Measurements from ENCODE around the gene WAPL. TPM values are rescaled to one million over a fixed set of nuclear protein-coding genes. Genes with fewer than 3 reads are reported as not detected.
A peak's percentile ranks its signal among the peaks of the same experiment; 100 is the strongest.

Gene WAPL
- total and polyA plus RNA-seq, 9 of the 15 experiments (the other 6 are each of a cell fraction or from before 2014, with no cell fraction given): 14.3 to 36.4 (median 25.3) TPM

- TF ChIP-seq, protein P1, sequence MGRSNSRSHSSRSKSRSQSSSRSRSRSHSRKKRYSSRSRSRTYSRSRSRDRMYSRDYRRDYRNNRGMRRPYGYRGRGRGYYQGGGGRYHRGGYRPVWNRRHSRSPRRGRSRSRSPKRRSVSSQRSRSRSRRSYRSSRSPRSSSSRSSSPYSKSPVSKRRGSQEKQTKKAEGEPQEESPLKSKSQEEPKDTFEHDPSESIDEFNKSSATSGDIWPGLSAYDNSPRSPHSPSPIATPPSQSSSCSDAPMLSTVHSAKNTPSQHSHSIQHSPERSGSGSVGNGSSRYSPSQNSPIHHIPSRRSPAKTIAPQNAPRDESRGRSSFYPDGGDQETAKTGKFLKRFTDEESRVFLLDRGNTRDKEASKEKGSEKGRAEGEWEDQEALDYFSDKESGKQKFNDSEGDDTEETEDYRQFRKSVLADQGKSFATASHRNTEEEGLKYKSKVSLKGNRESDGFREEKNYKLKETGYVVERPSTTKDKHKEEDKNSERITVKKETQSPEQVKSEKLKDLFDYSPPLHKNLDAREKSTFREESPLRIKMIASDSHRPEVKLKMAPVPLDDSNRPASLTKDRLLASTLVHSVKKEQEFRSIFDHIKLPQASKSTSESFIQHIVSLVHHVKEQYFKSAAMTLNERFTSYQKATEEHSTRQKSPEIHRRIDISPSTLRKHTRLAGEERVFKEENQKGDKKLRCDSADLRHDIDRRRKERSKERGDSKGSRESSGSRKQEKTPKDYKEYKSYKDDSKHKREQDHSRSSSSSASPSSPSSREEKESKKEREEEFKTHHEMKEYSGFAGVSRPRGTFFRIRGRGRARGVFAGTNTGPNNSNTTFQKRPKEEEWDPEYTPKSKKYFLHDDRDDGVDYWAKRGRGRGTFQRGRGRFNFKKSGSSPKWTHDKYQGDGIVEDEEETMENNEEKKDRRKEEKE (IDR thresholded peaks at IDR 0.05; ENCODE audit: borderline replicate concordance in 1 of 2, control insufficient read depth in 1 of 2, low read depth in 2 of 2, low read length in 1 of 2): no peak
- no peak for TF ChIP-seq ZNF785 (CRISPR knock-in tag; IDR thresholded peaks at IDR 0.05)
- TF ChIP-seq POLR2AphosphoS5 (IDR thresholded peaks at IDR 0.05; ENCODE audit: control insufficient read depth, insufficient read depth, low read depth, low read length): peak; percentile 40; the same call in 1 of the 2 replicates
- no peak for TF ChIP-seq TEAD2 (tag; IDR thresholded peaks at IDR 0.05)
- no peak for TF ChIP-seq NR2C1 (IDR thresholded peaks at IDR 0.05)
- no peak for TF ChIP-seq NR2C1 (tag; IDR thresholded peaks at IDR 0.05)
- no peak; the same call in 1 of the 2 replicates for TF ChIP-seq ZBED1 (IDR thresholded peaks at IDR 0.05)
- TF ChIP-seq C11orf30 (IDR thresholded peaks at IDR 0.05; ENCODE audit: low read depth): peak; percentile 55
- TF ChIP-seq MXI1 (IDR thresholded peaks at IDR 0.05; ENCODE audit: low read depth, low read length): no peak
- no peak for TF ChIP-seq MYBL2 (IDR thresholded peaks at IDR 0.05; ENCODE audit: low read depth)
- TF ChIP-seq MYBL2 (CRISPR knock-in tag; IDR thresholded peaks at IDR 0.05; ENCODE audit: borderline replicate concordance): no peak
- TF ChIP-seq, protein P2, sequence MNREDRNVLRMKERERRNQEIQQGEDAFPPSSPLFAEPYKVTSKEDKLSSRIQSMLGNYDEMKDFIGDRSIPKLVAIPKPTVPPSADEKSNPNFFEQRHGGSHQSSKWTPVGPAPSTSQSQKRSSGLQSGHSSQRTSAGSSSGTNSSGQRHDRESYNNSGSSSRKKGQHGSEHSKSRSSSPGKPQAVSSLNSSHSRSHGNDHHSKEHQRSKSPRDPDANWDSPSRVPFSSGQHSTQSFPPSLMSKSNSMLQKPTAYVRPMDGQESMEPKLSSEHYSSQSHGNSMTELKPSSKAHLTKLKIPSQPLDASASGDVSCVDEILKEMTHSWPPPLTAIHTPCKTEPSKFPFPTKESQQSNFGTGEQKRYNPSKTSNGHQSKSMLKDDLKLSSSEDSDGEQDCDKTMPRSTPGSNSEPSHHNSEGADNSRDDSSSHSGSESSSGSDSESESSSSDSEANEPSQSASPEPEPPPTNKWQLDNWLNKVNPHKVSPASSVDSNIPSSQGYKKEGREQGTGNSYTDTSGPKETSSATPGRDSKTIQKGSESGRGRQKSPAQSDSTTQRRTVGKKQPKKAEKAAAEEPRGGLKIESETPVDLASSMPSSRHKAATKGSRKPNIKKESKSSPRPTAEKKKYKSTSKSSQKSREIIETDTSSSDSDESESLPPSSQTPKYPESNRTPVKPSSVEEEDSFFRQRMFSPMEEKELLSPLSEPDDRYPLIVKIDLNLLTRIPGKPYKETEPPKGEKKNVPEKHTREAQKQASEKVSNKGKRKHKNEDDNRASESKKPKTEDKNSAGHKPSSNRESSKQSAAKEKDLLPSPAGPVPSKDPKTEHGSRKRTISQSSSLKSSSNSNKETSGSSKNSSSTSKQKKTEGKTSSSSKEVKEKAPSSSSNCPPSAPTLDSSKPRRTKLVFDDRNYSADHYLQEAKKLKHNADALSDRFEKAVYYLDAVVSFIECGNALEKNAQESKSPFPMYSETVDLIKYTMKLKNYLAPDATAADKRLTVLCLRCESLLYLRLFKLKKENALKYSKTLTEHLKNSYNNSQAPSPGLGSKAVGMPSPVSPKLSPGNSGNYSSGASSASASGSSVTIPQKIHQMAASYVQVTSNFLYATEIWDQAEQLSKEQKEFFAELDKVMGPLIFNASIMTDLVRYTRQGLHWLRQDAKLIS (CRISPR knock-in tag; IDR thresholded peaks at IDR 0.05): no peak
These were observed at the start of gene WAPL (continued) for GRCh38 chr10:86521678-86522509.

Data from K562 (cell line).